Neural cell (in vitro differentiated cells): ENCODE results near the gene PAAF1.

ENCODE experiments used
- EP300 ChIP-seq: fragments of 450-650 bp; conservative IDR thresholded peaks from 2 replicates; pipeline ENCODE4 v1.6.1; 2014; ENCODE audit warnings: antibody characterized with exemption, mild to moderate bottlenecking, moderate library complexity; ENCODE audit not compliant: poor library complexity, severe bottlenecking
- EZH2 ChIP-seq: fragments of 200-600, 300-800 bp; shearing (Covaris generic), sonication (generic); IDR thresholded peaks from 2 replicates; pipeline ENCODE4 v1.6.1; 2014; ENCODE audit warnings: antibody characterized with exemption, low read length, borderline replicate concordance, mild to moderate bottlenecking; ENCODE audit not compliant: insufficient read depth, poor library complexity, severe bottlenecking
- POLR2AphosphoS5 ChIP-seq: IDR thresholded peaks from 2 replicates; pipeline ENCODE4 v1.6.1; 2012
- RAD21 ChIP-seq: fragments of 450-650 bp; conservative IDR thresholded peaks from 2 replicates; pipeline ENCODE4 v1.6.1; 2014; ENCODE audit warnings: antibody characterized with exemption, mild to moderate bottlenecking, moderate library complexity
- TF ChIP-seq, protein P1 (sequence below): fragments of 450-650 bp; IDR thresholded peaks from 2 replicates; pipeline ENCODE4 v1.5.1; 2014; ENCODE audit warnings: antibody characterized with exemption, mild to moderate bottlenecking, moderate library complexity; ENCODE audit not compliant: poor library complexity, severe bottlenecking

GRCh38 chr11:73972620-73973449 lies 96.0 kb downstream of the PAAF1 start:
- TF ChIP-seq EZH2 (no peak), RAD21 (no peak), EP300 (no peak), POLR2AphosphoS5 (no peak)
- TF ChIP-seq, protein P1, sequence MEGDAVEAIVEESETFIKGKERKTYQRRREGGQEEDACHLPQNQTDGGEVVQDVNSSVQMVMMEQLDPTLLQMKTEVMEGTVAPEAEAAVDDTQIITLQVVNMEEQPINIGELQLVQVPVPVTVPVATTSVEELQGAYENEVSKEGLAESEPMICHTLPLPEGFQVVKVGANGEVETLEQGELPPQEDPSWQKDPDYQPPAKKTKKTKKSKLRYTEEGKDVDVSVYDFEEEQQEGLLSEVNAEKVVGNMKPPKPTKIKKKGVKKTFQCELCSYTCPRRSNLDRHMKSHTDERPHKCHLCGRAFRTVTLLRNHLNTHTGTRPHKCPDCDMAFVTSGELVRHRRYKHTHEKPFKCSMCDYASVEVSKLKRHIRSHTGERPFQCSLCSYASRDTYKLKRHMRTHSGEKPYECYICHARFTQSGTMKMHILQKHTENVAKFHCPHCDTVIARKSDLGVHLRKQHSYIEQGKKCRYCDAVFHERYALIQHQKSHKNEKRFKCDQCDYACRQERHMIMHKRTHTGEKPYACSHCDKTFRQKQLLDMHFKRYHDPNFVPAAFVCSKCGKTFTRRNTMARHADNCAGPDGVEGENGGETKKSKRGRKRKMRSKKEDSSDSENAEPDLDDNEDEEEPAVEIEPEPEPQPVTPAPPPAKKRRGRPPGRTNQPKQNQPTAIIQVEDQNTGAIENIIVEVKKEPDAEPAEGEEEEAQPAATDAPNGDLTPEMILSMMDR, result no peak
